HG02943 (cell line): ENCODE measurements around the gene CACNA1C.

Experiments used
- ATAC-seq: cut with Tn5 transposase; IDR thresholded peaks from one replicate; pipeline ENCODE4 v1.9.1; 2021; ENCODE audit warnings: mild to moderate bottlenecking, low read depth, moderate library complexity; ENCODE audit not compliant: unreplicated experiment

CACNA1C gene

GRCh38 chr12:2422591-2422990 is 369.8 kb downstream of the CACNA1C start:
- no peak for ATAC-seq

- no peak for ATAC-seq
Measured at GRCh38 chr12:2429032-2429431, 376.2 kb downstream of the CACNA1C start.

- no peak for ATAC-seq
Measured at GRCh38 chr12:2431810-2432209, 379.0 kb downstream of the CACNA1C start.

GRCh38 chr12:2432856-2433255 is 380.1 kb downstream of the CACNA1C start:
- no peak for ATAC-seq

GRCh38 chr12:2435511-2435910 is 382.7 kb downstream of the CACNA1C start:
- ATAC-seq, result no peak

GRCh38 chr12:2439332-2440100 is 386.7 kb downstream of the CACNA1C start:
- ATAC-seq, result no peak

- no peak for ATAC-seq
Measured at GRCh38 chr12:2443776-2444175, 391.0 kb downstream of the CACNA1C start.

- ATAC-seq, result no peak
Measured at GRCh38 chr12:2445968-2446367, 393.2 kb downstream of the CACNA1C start.

GRCh38 chr12:2447861-2448260 is 395.1 kb downstream of the CACNA1C start:
- ATAC-seq, result no peak

GRCh38 chr12:2449586-2449985 is 396.8 kb downstream of the CACNA1C start:
- ATAC-seq, result no peak

- no peak for ATAC-seq
Measured at GRCh38 chr12:2450553-2450952, 397.8 kb downstream of the CACNA1C start.

GRCh38 chr12:2451025-2451424 is 398.2 kb downstream of the CACNA1C start:
- ATAC-seq, result no peak

GRCh38 chr12:2451497-2451896 is 398.7 kb downstream of the CACNA1C start:
- no peak for ATAC-seq

- no peak for ATAC-seq
Measured at GRCh38 chr12:2453076-2453760, 400.4 kb downstream of the CACNA1C start.

- ATAC-seq, result no peak
Measured at GRCh38 chr12:2453761-2454090, 400.9 kb downstream of the CACNA1C start.

GRCh38 chr12:2454601-2455177 is 401.9 kb downstream of the CACNA1C start:
- no peak for ATAC-seq

GRCh38 chr12:2455410-2455809 is 402.6 kb downstream of the CACNA1C start:
- no peak for ATAC-seq

GRCh38 chr12:2456122-2456812 is 403.5 kb downstream of the CACNA1C start:
- no peak for ATAC-seq

GRCh38 chr12:2456813-2457186 is 404.0 kb downstream of the CACNA1C start:
- no peak for ATAC-seq

GRCh38 chr12:2457215-2457932 is 404.6 kb downstream of the CACNA1C start:
- ATAC-seq, result no peak
